Measurements from ENCODE around the gene FLNA.

DNA sequence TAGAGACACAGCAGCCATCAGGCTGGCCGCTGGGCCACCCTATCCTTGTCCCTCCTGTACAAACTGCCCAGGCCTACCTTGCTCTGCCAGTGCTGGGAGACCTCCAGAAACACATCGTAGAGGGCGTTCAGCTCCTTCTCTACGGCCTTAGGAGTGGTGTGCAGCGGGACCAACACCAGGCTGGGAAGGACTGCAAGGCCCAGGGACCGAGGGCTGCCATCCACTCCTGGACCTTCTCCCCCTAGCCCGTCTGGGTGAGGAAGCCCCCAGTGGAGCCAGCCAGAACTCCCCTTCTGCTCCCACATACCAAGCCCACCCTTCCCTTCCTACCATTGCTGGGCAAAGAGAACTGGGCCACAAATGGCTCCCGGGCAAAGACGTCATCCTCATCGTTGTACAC, 28.8 kb upstream of the FLNA start:
- TF ChIP-seq ZFP3 (CRISPR knock-in tag; IDR thresholded peaks at IDR 0.05) (no peak), BACH2 (CRISPR knock-in tag; IDR thresholded peaks at IDR 0.05; ENCODE audit: borderline replicate concordance) (no peak), ZFP30 (CRISPR knock-in tag; IDR thresholded peaks at IDR 0.05) (no peak), RARB (CRISPR knock-in tag; IDR thresholded peaks at IDR 0.05) (no peak), ZNF70 (CRISPR knock-in tag; IDR thresholded peaks at IDR 0.05) (no peak), CSDC2 (CRISPR knock-in tag; IDR thresholded peaks at IDR 0.05) (no peak), ISL1 (CRISPR knock-in tag; IDR thresholded peaks at IDR 0.05) (no peak), ARNTL (CRISPR knock-in tag; IDR thresholded peaks at IDR 0.05; ENCODE audit: borderline replicate concordance, low read depth) (no peak), TSHZ2 (CRISPR knock-in tag; IDR thresholded peaks at IDR 0.05) (no peak), OSR1 (CRISPR knock-in tag; IDR thresholded peaks at IDR 0.05) (no peak), TCF4 (CRISPR knock-in tag; IDR thresholded peaks at IDR 0.05; ENCODE audit: borderline replicate concordance) (no peak), ZNF565 (CRISPR knock-in tag; conservative IDR thresholded peaks at IDR 0.05; ENCODE audit: low read depth) (no peak)
- TF ChIP-seq, protein P1, sequence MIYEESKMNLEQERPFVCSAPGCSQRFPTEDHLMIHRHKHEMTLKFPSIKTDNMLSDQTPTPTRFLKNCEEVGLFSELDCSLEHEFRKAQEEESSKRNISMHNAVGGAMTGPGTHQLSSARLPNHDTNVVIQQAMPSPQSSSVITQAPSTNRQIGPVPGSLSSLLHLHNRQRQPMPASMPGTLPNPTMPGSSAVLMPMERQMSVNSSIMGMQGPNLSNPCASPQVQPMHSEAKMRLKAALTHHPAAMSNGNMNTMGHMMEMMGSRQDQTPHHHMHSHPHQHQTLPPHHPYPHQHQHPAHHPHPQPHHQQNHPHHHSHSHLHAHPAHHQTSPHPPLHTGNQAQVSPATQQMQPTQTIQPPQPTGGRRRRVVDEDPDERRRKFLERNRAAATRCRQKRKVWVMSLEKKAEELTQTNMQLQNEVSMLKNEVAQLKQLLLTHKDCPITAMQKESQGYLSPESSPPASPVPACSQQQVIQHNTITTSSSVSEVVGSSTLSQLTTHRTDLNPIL (CRISPR knock-in tag; IDR thresholded peaks at IDR 0.05; ENCODE audit: low read depth), result no peak
- TF ChIP-seq, protein P2, sequence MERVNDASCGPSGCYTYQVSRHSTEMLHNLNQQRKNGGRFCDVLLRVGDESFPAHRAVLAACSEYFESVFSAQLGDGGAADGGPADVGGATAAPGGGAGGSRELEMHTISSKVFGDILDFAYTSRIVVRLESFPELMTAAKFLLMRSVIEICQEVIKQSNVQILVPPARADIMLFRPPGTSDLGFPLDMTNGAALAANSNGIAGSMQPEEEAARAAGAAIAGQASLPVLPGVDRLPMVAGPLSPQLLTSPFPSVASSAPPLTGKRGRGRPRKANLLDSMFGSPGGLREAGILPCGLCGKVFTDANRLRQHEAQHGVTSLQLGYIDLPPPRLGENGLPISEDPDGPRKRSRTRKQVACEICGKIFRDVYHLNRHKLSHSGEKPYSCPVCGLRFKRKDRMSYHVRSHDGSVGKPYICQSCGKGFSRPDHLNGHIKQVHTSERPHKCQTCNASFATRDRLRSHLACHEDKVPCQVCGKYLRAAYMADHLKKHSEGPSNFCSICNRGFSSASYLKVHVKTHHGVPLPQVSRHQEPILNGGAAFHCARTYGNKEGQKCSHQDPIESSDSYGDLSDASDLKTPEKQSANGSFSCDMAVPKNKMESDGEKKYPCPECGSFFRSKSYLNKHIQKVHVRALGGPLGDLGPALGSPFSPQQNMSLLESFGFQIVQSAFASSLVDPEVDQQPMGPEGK (CRISPR knock-in tag; IDR thresholded peaks at IDR 0.05; ENCODE audit: borderline replicate concordance), result no peak
